Mucosa of descending colon (tissue), 3 donors: ENCODE results near the gene TBX19. TPM values are rescaled to one million over a fixed set of nuclear protein-coding genes. Genes with fewer than 3 reads are reported as not detected.

ENCODE experiments used
- ATAC-seq: fragments of 200-7000 bp; cut with Tn5 transposase; one replicate; pipeline ENCODE4 v1.9.1; 2020; ENCODE audit warnings: mild to moderate bottlenecking, moderate library complexity
- DNase-seq, 3 donors: peaks; one replicate each; pipeline ENCODE4 v3.0.0-alpha.2; 2020
- H3K36me3 ChIP-seq: fragments of 200-600 bp; one replicate; pipeline ENCODE4 v1.8.0; 2021; ENCODE audit warnings: low read depth, mild to moderate bottlenecking
- H3K4me1 ChIP-seq: fragments of 200-600 bp; one replicate; pipeline ENCODE4 v1.8.0; 2021; ENCODE audit warnings: low read depth, mild to moderate bottlenecking
- H3K4me3 ChIP-seq: fragments of 200-600 bp; one replicate; pipeline ENCODE4 v1.8.0; 2021; ENCODE audit warnings: mild to moderate bottlenecking
- H3K9me3 ChIP-seq: fragments of 200-600 bp; one replicate; pipeline ENCODE4 v1.8.0; 2021; ENCODE audit warnings: mild to moderate bottlenecking
- intact Hi-C, 2 donors: fragments of 100-400 bp; cut with DNase I in 1 of 2; cut with micrococcal nuclease in 1 of 2; formaldehyde crosslinking; loops; one replicate each; pipeline versions ENCODE4 v1.11.0 to v1.11.1; 2022; cut with DNase I, micrococcal nuclease
- total RNA-seq, 3 donors: library from RNA; stranded (reverse); fragmentation: NEBNext Ultra II Directional in 2 of 3; extraction: Animal tissue kit (Norgen Biotek cat#: 25700) in 2 of 3; gene quantifications; one replicate each; pipeline versions ENCODE4 v1.2.1 to v1.2.4, GENCODE V29; 2021 to 2023
- TF ChIP-seq, protein P1 (sequence below): fragments of 200-600 bp; IDR thresholded peaks from one replicate; pipeline ENCODE4 v1.8.0; 2022; ENCODE audit warnings: antibody characterized with exemption, mild to moderate bottlenecking
- donor health status: DM: no; HTN: no; CAD: no; lungs with moderate emphysema.
- donor health status: DM: no; HTN: no; CAD: no.
- donor health status: DM: no; HTN: yes; CAD: no.

Gene TBX19
- total RNA-seq, 3 donors from 2014 or later, result 1.1 to 2.6 (median 2.3) TPM

DNA sequence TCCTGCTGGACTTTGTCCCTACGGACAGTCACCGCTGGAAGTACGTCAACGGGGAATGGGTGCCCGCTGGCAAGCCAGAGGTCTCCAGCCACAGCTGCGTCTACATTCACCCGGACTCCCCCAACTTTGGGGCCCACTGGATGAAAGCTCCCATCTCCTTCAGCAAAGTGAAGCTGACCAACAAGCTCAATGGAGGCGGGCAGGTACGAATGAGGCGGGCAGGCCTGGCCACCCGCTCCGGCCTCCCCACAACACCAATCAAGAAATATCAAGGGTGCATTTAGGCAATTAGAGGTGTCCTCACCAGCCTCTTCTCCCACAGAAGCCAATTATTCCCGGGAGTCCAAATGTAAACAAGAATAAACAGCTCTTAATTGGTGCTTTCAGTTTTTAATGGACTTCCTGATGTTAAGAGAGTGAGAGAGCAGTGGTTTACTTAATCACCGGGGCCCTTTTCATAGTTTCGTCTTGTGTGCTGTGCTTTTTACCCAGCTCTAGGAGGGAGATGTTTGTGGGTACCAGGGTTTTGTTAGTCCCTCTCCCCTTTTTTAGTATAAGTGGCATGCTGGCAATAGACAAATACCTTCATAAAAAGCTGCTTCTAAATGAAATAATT lies 10.7 kb downstream of the TBX19 start:
- intact Hi-C loops, result no loop called here
- no peak for DNase-seq
- Histone ChIP-seq H3K9me3 (no peaks in the 10 kb centered on the region), H3K4me1 (no peaks in the 10 kb centered on the region), H3K4me3 (no peak overlapping the region), H3K36me3 (no peaks in the 10 kb centered on the region)
- ATAC-seq, result no peak
- TF ChIP-seq, protein P1, sequence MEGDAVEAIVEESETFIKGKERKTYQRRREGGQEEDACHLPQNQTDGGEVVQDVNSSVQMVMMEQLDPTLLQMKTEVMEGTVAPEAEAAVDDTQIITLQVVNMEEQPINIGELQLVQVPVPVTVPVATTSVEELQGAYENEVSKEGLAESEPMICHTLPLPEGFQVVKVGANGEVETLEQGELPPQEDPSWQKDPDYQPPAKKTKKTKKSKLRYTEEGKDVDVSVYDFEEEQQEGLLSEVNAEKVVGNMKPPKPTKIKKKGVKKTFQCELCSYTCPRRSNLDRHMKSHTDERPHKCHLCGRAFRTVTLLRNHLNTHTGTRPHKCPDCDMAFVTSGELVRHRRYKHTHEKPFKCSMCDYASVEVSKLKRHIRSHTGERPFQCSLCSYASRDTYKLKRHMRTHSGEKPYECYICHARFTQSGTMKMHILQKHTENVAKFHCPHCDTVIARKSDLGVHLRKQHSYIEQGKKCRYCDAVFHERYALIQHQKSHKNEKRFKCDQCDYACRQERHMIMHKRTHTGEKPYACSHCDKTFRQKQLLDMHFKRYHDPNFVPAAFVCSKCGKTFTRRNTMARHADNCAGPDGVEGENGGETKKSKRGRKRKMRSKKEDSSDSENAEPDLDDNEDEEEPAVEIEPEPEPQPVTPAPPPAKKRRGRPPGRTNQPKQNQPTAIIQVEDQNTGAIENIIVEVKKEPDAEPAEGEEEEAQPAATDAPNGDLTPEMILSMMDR, result no peak

DNA sequence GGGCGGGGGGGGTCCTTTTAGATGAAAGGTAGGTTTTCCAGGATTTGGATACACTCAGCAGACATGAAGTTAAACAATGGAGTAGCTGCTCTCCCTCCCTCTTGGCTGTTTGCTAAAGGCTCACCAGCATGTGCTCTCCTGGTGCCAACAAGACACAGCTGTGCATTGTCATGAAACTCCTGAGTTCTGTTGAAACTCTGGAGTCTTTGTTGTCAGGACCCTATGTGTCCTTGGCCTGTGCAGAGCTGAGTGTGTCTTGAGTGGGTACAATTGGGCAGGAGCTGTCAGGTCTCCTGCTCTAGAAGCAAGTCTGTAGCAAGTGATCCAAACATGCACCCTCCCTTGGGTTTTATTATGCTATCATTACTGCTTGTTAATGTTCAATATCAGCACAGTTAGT lies 12.7 kb downstream of the TBX19 start:
- intact Hi-C loops, result no loop called here
- no peak for ATAC-seq
- DNase-seq, result no peak
- Histone ChIP-seq H3K4me3 (no peak overlapping the region), H3K36me3 (no peaks in the 10 kb centered on the region), H3K9me3 (no peaks in the 10 kb centered on the region), H3K4me1 (no peaks in the 10 kb centered on the region)
- TF ChIP-seq, protein P1, result no peak

DNA sequence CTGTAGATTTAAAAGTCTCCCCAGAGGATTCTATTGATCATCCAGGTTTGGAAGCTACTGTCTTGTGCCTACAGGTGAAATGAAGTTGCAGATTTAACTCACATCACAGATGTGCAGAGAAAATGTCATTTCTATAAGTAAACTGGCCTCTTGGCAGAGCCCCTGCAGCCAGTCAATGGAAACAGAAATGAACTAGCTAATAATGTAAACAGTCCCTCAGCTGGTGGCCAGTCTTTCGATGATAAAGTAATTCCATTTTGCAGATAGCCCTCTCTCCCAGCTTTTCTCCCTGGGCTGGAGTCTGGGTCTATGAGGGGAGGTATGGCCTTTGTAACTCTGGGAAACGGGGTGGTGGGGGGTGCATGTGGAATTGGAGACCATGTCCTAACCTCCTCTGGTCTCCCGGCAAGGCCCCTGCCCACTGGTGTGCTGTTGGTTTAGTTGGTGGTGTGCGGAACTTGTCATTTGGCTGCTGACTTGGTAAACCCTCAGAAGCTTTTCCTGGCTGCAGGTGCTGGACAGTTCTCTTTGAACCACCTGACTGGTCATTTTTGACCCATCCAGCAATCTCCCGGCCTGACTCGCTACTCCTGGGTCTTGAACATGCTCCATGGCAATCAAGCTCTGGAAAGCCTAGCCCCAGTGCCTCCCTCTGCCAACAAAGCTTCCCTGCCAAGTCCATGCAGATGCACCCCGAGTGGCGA lies 14.9 kb downstream of the TBX19 start:
- DNase-seq, result no peak
- Histone ChIP-seq H3K4me1 (no peaks in the 10 kb centered on the region), H3K36me3 (no peaks in the 10 kb centered on the region), H3K4me3 (no peak overlapping the region), H3K9me3 (no peaks in the 10 kb centered on the region)
- TF ChIP-seq, protein P1, result no peak
- no peak for ATAC-seq
- intact Hi-C loops, result no loop called here

DNA sequence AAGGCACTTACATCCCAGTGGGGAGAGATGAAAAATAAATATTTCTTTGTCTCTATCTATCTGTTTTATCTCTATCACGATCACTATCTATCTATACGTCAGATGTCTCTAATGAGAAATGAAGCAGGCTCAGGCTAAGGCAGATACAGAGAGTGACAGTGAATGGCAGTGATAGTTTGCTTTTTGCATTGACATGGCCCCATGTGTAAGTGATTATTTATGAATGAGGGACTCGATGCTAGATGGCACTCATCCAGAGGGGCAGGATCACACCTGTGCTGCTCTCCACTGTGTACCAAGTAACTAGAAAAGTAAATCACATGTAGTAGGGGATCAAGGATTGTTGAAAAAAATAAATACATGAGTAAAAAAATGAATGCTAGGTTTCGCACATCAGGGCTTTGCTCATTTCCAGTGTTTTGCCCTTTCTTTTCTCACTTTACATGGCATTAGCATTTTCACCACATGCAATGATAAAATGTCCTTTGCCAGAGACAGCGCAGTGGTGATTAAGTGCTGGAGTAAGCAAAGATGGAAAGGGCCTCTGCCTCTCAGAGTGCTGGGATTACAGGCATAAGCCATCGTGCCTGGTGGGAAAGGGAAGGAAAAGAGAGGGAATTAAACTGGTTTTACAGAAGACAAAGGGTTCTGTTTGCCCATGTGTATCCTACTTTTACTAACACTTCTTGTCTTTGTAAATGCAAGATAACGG lies 16.5 kb downstream of the TBX19 start:
- ATAC-seq (no peak), DNase-seq (no peak)
- intact Hi-C loops, result no loop called here
- H3K9me3 ChIP-seq, result no peaks in the 10 kb centered on the region
- H3K36me3 ChIP-seq, result no peaks in the 10 kb centered on the region
- no peak overlapping the region for H3K4me3 ChIP-seq
- no peaks in the 10 kb centered on the region for H3K4me1 ChIP-seq
- TF ChIP-seq, protein P1, result no peak

DNA sequence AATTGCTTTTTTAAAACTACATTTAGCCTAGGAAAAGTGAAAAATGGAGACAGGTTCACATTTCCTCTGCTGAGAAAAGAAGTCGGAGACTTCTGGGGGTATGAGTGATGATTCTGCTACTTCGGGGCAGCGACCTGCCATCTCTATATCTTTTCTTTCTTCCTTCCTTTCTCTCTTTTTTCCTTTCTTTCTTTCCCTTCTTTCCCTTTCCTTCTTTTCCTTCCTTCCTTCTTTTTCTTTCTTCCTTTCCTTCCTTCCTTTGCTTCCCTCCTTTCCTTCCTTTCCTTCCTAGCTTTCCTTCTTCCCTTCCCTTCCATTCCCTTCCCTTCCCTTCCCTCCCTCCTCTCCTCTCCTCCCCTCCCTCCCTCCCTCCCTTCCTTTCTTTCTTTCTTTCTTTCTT lies 17.8 kb downstream of the TBX19 start:
- intact Hi-C loops, result no loop called here
- DNase-seq, result no peak

More for the DNA sequence above, 17.8 kb downstream of the TBX19 start:
- TF ChIP-seq, protein P1, result no peak
- H3K9me3 ChIP-seq, result no peaks in the 10 kb centered on the region
- no peak overlapping the region for H3K4me3 ChIP-seq
- ATAC-seq, result no peak
- no peaks in the 10 kb centered on the region for H3K4me1 ChIP-seq
- no peaks in the 10 kb centered on the region for H3K36me3 ChIP-seq
